ENCODE results near the gene GRIK3.

- TF ChIP-seq CTCF (IDR thresholded peaks at IDR 0.05; ENCODE audit: low read depth, low read length, poor library complexity, severe bottlenecking) = no peak
- TF ChIP-seq EZH2phosphoT487 (IDR thresholded peaks at IDR 0.05; ENCODE audit: borderline replicate concordance, low read length) = no peak
These were observed 8.2 kb upstream of the GRIK3 start for GRCh38 chr1:37042506-37042905.

Measured in DOHH2 (cell line).